HepG2 (cell line): ENCODE measurements around the gene WDR49. TPM values are rescaled to one million over a fixed set of nuclear protein-coding genes. Genes with fewer than 3 reads are reported as not detected.

Source experiments
- AHDC1 ChIP-seq: sonication (generic); formaldehyde crosslinking; IDR thresholded peaks from 2 replicates; pipeline ENCODE4 v1.5.1; 2020; ENCODE audit warnings: mild to moderate bottlenecking, missing genetic modification reagents, borderline replicate concordance
- CBFB ChIP-seq: sonication (generic); formaldehyde crosslinking; IDR thresholded peaks from 2 replicates; pipeline ENCODE4 v1.4.0; 2020; ENCODE audit warnings: missing genetic modification reagents
- CREB1 ChIP-seq, 2 experiments: fragments of 450-650 bp in 1 of 2; IDR thresholded peaks; 2 replicates each; pipeline ENCODE4 v1.6.1; 2016 to 2017; ENCODE audit warnings: control low read depth in 1 of 2, mild to moderate bottlenecking in 1 of 2, missing compliant biosample characterization in 1 of 2, missing genetic modification characterization in 1 of 2
- EP300 ChIP-seq, 3 experiments: sonication (generic) in 1 of 3; formaldehyde crosslinking in 1 of 3; IDR thresholded peaks; 2 replicates each; pipeline versions ENCODE4 v1.5.1 to v1.6.1; 2011 to 2020; ENCODE audit warnings: low read depth in 2 of 3, low read length in 2 of 3, borderline replicate concordance in 1 of 3, improper control_type of control experiment in 1 of 3, mild to moderate bottlenecking in 1 of 3, missing genetic modification reagents in 1 of 3, moderate library complexity in 1 of 3
- GATAD2A ChIP-seq: IDR thresholded peaks from 2 replicates; pipeline ENCODE4 v1.6.1; 2016
- HNRNPL ChIP-seq: fragments of 200-400 bp; formaldehyde crosslinking; IDR thresholded peaks from 2 replicates; pipeline ENCODE4 v1.6.1; 2017; ENCODE audit warnings: mild to moderate bottlenecking, low read depth, low read length
- ISL2 ChIP-seq: sonication (generic); formaldehyde crosslinking; IDR thresholded peaks from 2 replicates; pipeline ENCODE4 v1.5.0; 2020; ENCODE audit warnings: missing genetic modification reagents
- JDP2 ChIP-seq: sonication (generic); formaldehyde crosslinking; IDR thresholded peaks from 2 replicates; pipeline ENCODE4 v1.8.1; 2022; ENCODE audit warnings: missing genetic modification reagents, borderline replicate concordance
- MIXL1 ChIP-seq: IDR thresholded peaks from 2 replicates; pipeline ENCODE4 v1.6.1; 2016
- NFYB ChIP-seq: sonication (generic); formaldehyde crosslinking; IDR thresholded peaks from 2 replicates; pipeline ENCODE4 v1.4.0; 2020; ENCODE audit warnings: missing genetic modification reagents
- NR2F1 ChIP-seq, 2 experiments: fragments of 450-650 bp in 1 of 2; formaldehyde crosslinking in 1 of 2; IDR thresholded peaks; 2 replicates each; pipeline versions ENCODE4 v1.5.0 to v1.6.1; 2016 to 2020; ENCODE audit warnings: mild to moderate bottlenecking in 1 of 2, missing compliant biosample characterization in 1 of 2, missing genetic modification reagents in 1 of 2, moderate library complexity in 1 of 2
- NR2F2 ChIP-seq: IDR thresholded peaks from 2 replicates; pipeline ENCODE4 v1.6.1; 2012; ENCODE audit warnings: low read depth, inconsistent platforms, borderline replicate concordance
- POGZ ChIP-seq: sonication (generic); formaldehyde crosslinking; IDR thresholded peaks from 2 replicates; pipeline ENCODE4 v1.4.0; 2020; ENCODE audit warnings: mild to moderate bottlenecking, missing genetic modification reagents
- POLR2AphosphoS2 ChIP-seq: IDR thresholded peaks from 2 replicates; pipeline ENCODE4 v1.6.1; 2011; ENCODE audit warnings: low read depth, low read length, improper control_type of control experiment
- STAG1 ChIP-seq: sonication (generic); formaldehyde crosslinking; IDR thresholded peaks from 2 replicates; pipeline ENCODE4 v1.4.0; 2020; ENCODE audit warnings: missing genetic modification reagents
- TP53 ChIP-seq: sonication (generic); formaldehyde crosslinking; conservative IDR thresholded peaks from 2 replicates; pipeline ENCODE4 v1.4.0; 2020; ENCODE audit warnings: missing genetic modification reagents
- ZIK1 ChIP-seq: sonication (generic); formaldehyde crosslinking; IDR thresholded peaks from 2 replicates; pipeline ENCODE4 v1.5.0; 2020; ENCODE audit warnings: mild to moderate bottlenecking, low read depth, missing genetic modification reagents, borderline replicate concordance
- ZNF264 ChIP-seq: sonication (generic); formaldehyde crosslinking; IDR thresholded peaks from 2 replicates; pipeline ENCODE4 v1.4.0; 2020; ENCODE audit warnings: missing genetic modification reagents
- ZNF431 ChIP-seq: sonication (generic); formaldehyde crosslinking; IDR thresholded peaks from 2 replicates; pipeline ENCODE4 v1.9.0; 2022; ENCODE audit warnings: missing genetic modification reagents, low read depth, mild to moderate bottlenecking, borderline replicate concordance
- ZNF503 ChIP-seq: sonication (generic); formaldehyde crosslinking; IDR thresholded peaks from 2 replicates; pipeline ENCODE4 v1.4.0; 2020; ENCODE audit warnings: missing genetic modification reagents
- ZNF776 ChIP-seq: sonication (generic); formaldehyde crosslinking; IDR thresholded peaks from 2 replicates; pipeline ENCODE4 v1.4.0; 2020; ENCODE audit warnings: mild to moderate bottlenecking, missing genetic modification reagents
- ZNF878 ChIP-seq: sonication (generic); formaldehyde crosslinking; IDR thresholded peaks from 2 replicates; pipeline ENCODE4 v1.8.1; 2023; ENCODE audit warnings: mild to moderate bottlenecking, missing genetic modification reagents, moderate library complexity
- polyA plus RNA-seq, 8 experiments: library from polyadenylated mRNA; depleted of rRNA in 3 of 8; stranded (reverse) in 7 of 8; unstranded in 1 of 8; fragments of >200 nt; fragmentation: Illumina TruSeq in 4 of 8; extraction: Trizol in 4 of 8; gene quantifications; 2 replicates each; pipeline versions ENCODE4 v1.2.1 to v1.2.3, GENCODE V29; 2011 to 2016; ENCODE audit warnings: low read depth in 4 of 8, missing spikeins in 1 of 8, mixed read lengths in 1 of 8; ENCODE audit not compliant: insufficient read depth in 1 of 8
- total RNA-seq, 5 experiments: library from RNA; depleted of rRNA; stranded (reverse); fragments of >200 nt; fragmentation: Illumina TruSeq; extraction: Trizol; gene quantifications; 2 replicates each; pipeline ENCODE4 v1.2.3, GENCODE V29; 2016; ENCODE audit warnings: low read depth in 1 of 5

The WDR49 gene
- total and polyA plus RNA-seq, 2 of the 13 experiments (the other 11 are each of a cell fraction or from before 2014, with no cell fraction given), result 0.04 TPM; not detected in 1

GRCh38 chr3:167467848-167468611, 185.7 kb downstream of the WDR49 start (continued):
- TF ChIP-seq ISL2 (CRISPR knock-in tag) (peak; percentile 51; the same call in 1 of the 2 replicates), CREB1 (IDR thresholded peaks at IDR 0.05) (no peak), CREB1 (CRISPR knock-in tag; IDR thresholded peaks at IDR 0.05) (0 out of 2 replicates have a peak, but pooled peaks have one; percentile 13), NFYB (CRISPR knock-in tag) (peak; percentile 43; the same call in 1 of the 2 replicates), GATAD2A (CRISPR knock-in tag) (peak; percentile 47; the same call in 1 of the 2 replicates), ZNF431 (CRISPR knock-in tag) (no peak), ZNF264 (CRISPR knock-in tag) (peak; percentile 31; the same call in 1 of the 2 replicates), POGZ (CRISPR knock-in tag) (peak; percentile 87), CBFB (CRISPR knock-in tag) (no peak), ZIK1 (no peak), AHDC1 (CRISPR knock-in tag) (peak; percentile 63; the same call in 1 of the 2 replicates), NR2F2 (peak; percentile 66), HNRNPL (no peak), JDP2 (CRISPR knock-in tag) (no peak), POLR2AphosphoS2 (no peak), ZNF503 (CRISPR knock-in tag) (0 out of 2 replicates have a peak, but pooled peaks have one; percentile 35), MIXL1 (CRISPR knock-in tag) (peak; percentile 38; the same call in 1 of the 2 replicates), ZNF878 (no peak), ZNF776 (CRISPR knock-in tag) (no peak), EP300 (IDR thresholded peaks at IDR 0.05; ENCODE audit: low read depth in 2 of 2, low read length in 2 of 2) (peak in 1 of 2 experiments; percentile 51; a peak in 1 of 4 replicates), EP300 (CRISPR knock-in tag; IDR thresholded peaks at IDR 0.05; ENCODE audit: borderline replicate concordance) (no peak), NR2F1 (CRISPR knock-in tag; IDR thresholded peaks at IDR 0.05) (0 out of 4 replicates have a peak, but pooled peaks of 1 of the 2 experiments have one; percentile 53), STAG1 (CRISPR knock-in tag) (0 out of 2 replicates have a peak, but pooled peaks have one; percentile 3), TP53 (no peak)
